SK-N-SH (cell line): ENCODE results near the gene DOK7. TPM values are rescaled to one million over a fixed set of nuclear protein-coding genes. Genes with fewer than 3 reads are reported as not detected.

Experiments used
- CTCF ChIA-PET: fragments of 300-600, 350-600 bp; formaldehyde crosslinking; extraction: SDS; loops from one replicate; lab custom pipeline; 2021; lab: Yijun Ruan, JAX
- POLR2A ChIA-PET: fragments of 350-600 bp; sonication (Branson Sonifier 250); formaldehyde crosslinking; extraction: SDS; loops from one replicate; lab custom pipeline; 2020; ENCODE audit warnings: antibody characterized with exemption, inconsistent platforms; lab: Yijun Ruan, JAX
- DNase-seq: peaks from one replicate; pipeline ENCODE4 v3.0.0; 2012
- H2AFZ ChIP-seq: fragments of 200-600 bp; sonication (generic); 2 replicates; pipeline ENCODE4 v1.8.1; 2016; ENCODE audit warnings: antibody characterized with exemption, mild to moderate bottlenecking, low read depth
- H3F3A ChIP-seq: fragments of 200-600 bp; sonication (generic); replicated peaks from 2 replicates; pipeline ENCODE3; 2016; ENCODE audit warnings: antibody characterized with exemption, mild to moderate bottlenecking; ENCODE audit not compliant: insufficient read depth
- H3K27ac ChIP-seq, 2 experiments: fragments of 200-500 bp in 1 of 2; fragments of 200-600 bp in 1 of 2; sonication (Bioruptor generic) in 1 of 2; sonication (generic), shearing (Covaris generic) in 1 of 2; 2 replicates each; pipeline versions ENCODE4 v1.5.1 to v1.6.1; 2014 to 2016; ENCODE audit warnings: low read depth in 2 of 2, inconsistent platforms in 1 of 2, low read length in 1 of 2, mild to moderate bottlenecking in 1 of 2, mixed read lengths in 1 of 2
- H3K27me3 ChIP-seq: fragments of 200-600 bp; sonication (generic), shearing (Covaris generic); 2 replicates; pipeline ENCODE4 v1.6.1; 2016; ENCODE audit warnings: mixed run types; ENCODE audit not compliant: insufficient read depth
- H3K36me3 ChIP-seq, 2 experiments: fragments of 200-500 bp in 1 of 2; fragments of 200-600 bp in 1 of 2; sonication (Bioruptor generic) in 1 of 2; sonication (generic) in 1 of 2; replicated peaks in 1 of 2; 2 replicates each; pipeline versions ENCODE3 to v1.5.1; 2014 to 2016; ENCODE audit warnings: low read length in 1 of 2, mild to moderate bottlenecking in 1 of 2; ENCODE audit not compliant: insufficient read depth in 2 of 2, control insufficient read depth in 1 of 2
- H3K4me1 ChIP-seq, 2 experiments: fragments of 200-500 bp in 1 of 2; fragments of 200-600 bp in 1 of 2; sonication (Bioruptor generic) in 1 of 2; sonication (generic), shearing (Covaris generic) in 1 of 2; 2 replicates each; pipeline versions ENCODE4 v1.5.1 to v1.6.1; 2014 to 2016; ENCODE audit warnings: low read depth in 1 of 2, low read length in 1 of 2, mixed run types in 1 of 2; ENCODE audit not compliant: insufficient read depth in 2 of 2, control insufficient read depth in 1 of 2
- H3K4me2 ChIP-seq: fragments of 200-600 bp; sonication (generic), shearing (Covaris generic); 2 replicates; pipeline ENCODE4 v1.6.1; 2017; ENCODE audit warnings: mixed run types
- H3K4me3 ChIP-seq, 2 experiments: fragments of 200-500 bp in 1 of 2; fragments of 200-600 bp in 1 of 2; sonication (Bioruptor generic) in 1 of 2; sonication (generic), shearing (Covaris generic) in 1 of 2; 2 replicates each; pipeline versions ENCODE4 v1.5.1 to v1.8.1; 2014 to 2016; ENCODE audit warnings: low read depth in 2 of 2, inconsistent platforms in 1 of 2, low read length in 1 of 2, mild to moderate bottlenecking in 1 of 2, mixed read lengths in 1 of 2, moderate library complexity in 1 of 2
- H3K79me2 ChIP-seq: fragments of 200-600 bp; sonication (generic); 2 replicates; pipeline ENCODE4 v1.8.1; 2017; ENCODE audit warnings: mild to moderate bottlenecking; ENCODE audit not compliant: insufficient read depth
- H3K9ac ChIP-seq: fragments of 200-600 bp; sonication (generic); 2 replicates; pipeline ENCODE4 v1.6.1; 2017; ENCODE audit warnings: mixed run types
- H3K9me2 ChIP-seq: fragments of 200-600 bp; sonication (generic); 2 replicates; pipeline ENCODE4 v1.6.1; 2017; ENCODE audit warnings: mixed run types
- H3K9me3 ChIP-seq: fragments of 200-600 bp; sonication (generic); 2 replicates; pipeline ENCODE4 v1.6.1; 2017; ENCODE audit warnings: mixed run types, mild to moderate bottlenecking, moderate library complexity
- H4K20me1 ChIP-seq: fragments of 200-600 bp; sonication (generic); 2 replicates; pipeline ENCODE4 v1.6.1; 2017; ENCODE audit warnings: mild to moderate bottlenecking, mixed run types; ENCODE audit not compliant: insufficient read depth
- IRF3 ChIP-seq: fragments of 150-350 bp; IDR thresholded peaks from 2 replicates; pipeline ENCODE4 v1.6.1; 2016; ENCODE audit warnings: mild to moderate bottlenecking, low read depth, low read length
- MAX ChIP-seq: IDR thresholded peaks from 2 replicates; pipeline ENCODE4 v1.4.0; 2012; ENCODE audit warnings: low read depth
- MXI1 ChIP-seq: IDR thresholded peaks from 2 replicates; pipeline ENCODE4 v1.6.1; 2012; ENCODE audit warnings: mild to moderate bottlenecking, low read depth, low read length, improper control_type of control experiment
- NFIC ChIP-seq: IDR thresholded peaks from 2 replicates; pipeline ENCODE4 v1.4.0; 2012; ENCODE audit warnings: borderline replicate concordance
- WGBS: methylation state at CpG from one replicate; pipeline ENCODE4 v1.1.6; 2017; ENCODE audit warnings: low lambda C conversion rate; 5-methylcytosine and 5-hydroxymethylcytosine counted together
- polyA plus RNA-seq, 3 experiments: library from polyadenylated mRNA; depleted of rRNA; stranded (reverse); fragments of >200 nt; gene quantifications; 2 replicates each; pipeline ENCODE4 v1.2.3, GENCODE V29; 2012

Gene DOK7
- polyA plus RNA-seq, 1 of the 3 experiments (the other 2 are of a cell fraction): not detected

DNA sequence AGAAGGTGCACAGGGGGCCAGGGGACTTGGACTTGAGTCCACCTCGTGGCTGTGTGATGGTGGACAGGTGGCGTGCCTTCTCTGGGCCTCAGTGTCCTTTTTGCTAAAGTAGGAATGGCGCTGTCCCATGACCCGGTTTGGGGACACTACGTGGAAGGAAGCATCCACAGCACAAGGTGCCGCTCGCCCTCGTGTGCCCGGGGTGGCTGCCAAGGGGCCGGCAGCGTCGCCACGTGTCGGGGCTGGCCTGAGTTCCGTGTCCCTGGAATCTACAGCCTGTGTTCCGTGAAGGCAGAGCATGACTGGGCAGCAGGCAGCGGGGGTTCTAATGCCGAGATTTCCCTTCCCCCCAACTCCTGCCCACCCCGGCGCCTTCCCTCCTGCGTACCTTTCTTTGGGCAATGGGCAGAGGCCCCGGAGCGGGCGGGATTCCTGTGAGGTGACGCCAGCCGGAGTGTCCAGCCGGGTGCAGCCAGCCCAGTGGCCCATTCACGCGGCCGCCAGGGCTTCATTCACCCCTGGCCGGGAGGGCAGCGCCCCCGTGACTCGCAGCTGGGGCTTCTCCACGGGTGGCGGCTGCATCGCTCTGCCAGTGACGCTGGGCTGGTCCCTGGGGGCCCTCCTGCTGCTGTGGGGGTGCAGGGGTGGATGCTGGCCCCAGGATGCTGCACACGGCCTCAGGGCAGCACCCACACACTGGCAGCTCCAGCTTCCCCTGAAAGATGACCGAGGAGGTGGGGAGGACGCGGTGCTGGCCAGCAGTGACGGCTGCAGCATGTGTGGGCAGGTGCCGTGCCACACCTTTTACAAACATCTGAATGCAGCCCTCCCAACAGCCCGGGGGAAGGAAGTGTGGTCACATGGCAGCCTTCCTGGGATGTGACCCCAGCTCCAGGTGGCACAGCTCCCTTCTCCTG lies 21.2 kb downstream of the DOK7 start:
- H3F3A ChIP-seq: no peaks in the 10 kb centered on the region
- H2AFZ ChIP-seq: no peak overlapping the region
- DNase-seq: peak; percentile 70
- no peaks in the 10 kb centered on the region for H4K20me1 ChIP-seq
- no peak overlapping the region for H3K9ac ChIP-seq
- TF ChIP-seq NFIC: no peak
- peak; percentile 24; the same call in 1 of the 2 replicates for TF ChIP-seq MAX
- 17% methylated on average over 33 of the region's 45 CpGs for WGBS
- peaks cover 0 to 19% of the 10 kb centered on the region in 2 experiments; a peak in 1 of 4 replicates for H3K4me1 ChIP-seq
- ChIA-PET POLR2A (interaction anchor here (0.7 kb wide), 1 partner anchor 8 kb away, joined by 3 read pairs; no protein-coding TSS in a partner anchor), CTCF (interaction anchor here (1.3 to 2.9 kb wide), 2 partner anchors 21 to 138 kb away, joined by 4 to 12 read pairs; partner anchors contain the start of gene DOK7)
- H3K79me2 ChIP-seq: no peaks in the 10 kb centered on the region
- H3K27me3 ChIP-seq: no peaks in the 10 kb centered on the region
- no peak overlapping the region for H3K27ac ChIP-seq
- H3K4me2 ChIP-seq: peak overlapping the region; percentile 50; the same call in 1 of the 2 replicates
- H3K4me3 ChIP-seq: 0 out of 4 replicates have a peak overlapping the region, but pooled peaks of 1 of the 2 experiments have one; percentile 17
- no peaks in the 10 kb centered on the region for H3K9me3 ChIP-seq
- no peaks in the 10 kb centered on the region for H3K9me2 ChIP-seq
- no peaks in the 10 kb centered on the region for H3K36me3 ChIP-seq

DNA sequence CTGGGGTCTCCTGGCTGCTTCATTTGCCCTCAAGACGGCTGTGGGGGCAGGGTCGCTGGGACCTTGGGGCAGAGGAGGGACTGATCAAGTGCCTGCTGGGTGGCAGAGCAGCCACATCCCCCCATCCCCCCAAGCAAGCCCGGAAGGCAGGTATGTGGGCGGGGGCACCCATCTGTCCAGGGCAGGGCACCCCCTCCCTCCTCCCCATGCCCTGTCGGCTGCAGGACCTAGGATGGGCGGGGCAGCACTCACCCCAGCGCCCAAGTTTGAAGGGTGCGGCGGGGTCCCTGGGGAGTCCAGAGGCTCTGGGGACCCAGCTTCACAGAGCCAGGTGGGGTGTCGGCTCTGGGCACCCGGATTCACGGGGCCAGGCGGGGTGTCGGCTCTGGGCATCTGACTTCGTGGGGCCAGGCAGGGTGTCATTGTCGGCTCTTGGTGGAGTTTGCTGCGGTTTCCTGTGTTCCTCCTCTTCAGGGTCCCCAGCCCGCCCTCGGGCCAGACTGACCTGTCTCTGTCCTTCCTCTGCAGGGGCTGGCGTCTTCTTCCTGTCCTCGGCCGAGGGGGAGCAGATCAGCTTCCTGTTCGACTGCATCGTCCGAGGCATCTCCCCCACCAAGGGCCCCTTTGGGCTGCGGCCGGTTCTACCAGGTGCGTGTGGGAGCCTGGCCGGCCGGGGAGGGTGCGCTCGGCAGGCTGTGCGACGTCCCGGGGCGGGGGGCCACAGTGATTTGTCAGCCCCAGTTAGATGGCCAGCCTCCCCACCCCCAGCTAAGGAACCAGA lies 22.1 kb downstream of the DOK7 start:
- TF ChIP-seq MXI1 (no peak), IRF3 (no peak)
- TF ChIP-seq, all 33 proteins: peak for 0
- Histone ChIP-seq H3K9me2 (no peaks in the 10 kb centered on the region), H3K27me3 (no peaks in the 10 kb centered on the region), H3K36me3 (no peaks in the 10 kb centered on the region), H3K9ac (no peak overlapping the region), H4K20me1 (no peaks in the 10 kb centered on the region), H3K9me3 (no peaks in the 10 kb centered on the region), H3F3A (no peaks in the 10 kb centered on the region), H3K4me2 (no peak overlapping the region), H3K4me1 (peaks cover 0 to 19% of the 10 kb centered on the region in 2 experiments; a peak in 1 of 4 replicates), H3K79me2 (no peaks in the 10 kb centered on the region), H3K27ac (no peak overlapping the region), H3K4me3 (no peak overlapping the region), H2AFZ (no peak overlapping the region)
- 70% methylated on average over 15 of the region's 36 CpGs for WGBS
- DNase-seq: no peak
- ChIA-PET CTCF (interaction anchor here (2.9 kb wide), 1 partner anchor 139 kb away, joined by 12 read pairs; no protein-coding TSS in a partner anchor), POLR2A (interaction anchor here (0.5 to 1.1 kb wide), 2 partner anchors 11 to 1835 kb away, joined by 3 to 4 read pairs; no protein-coding TSS in a partner anchor)
